ENCODE data around the gene CRHR2. TPM values are rescaled to one million over a fixed set of nuclear protein-coding genes. Genes with fewer than 3 reads are reported as not detected.

CRHR2 gene
- total RNA-seq, 2 donors from 2014 or later, result 0.17 TPM; not detected in 1

- Histone ChIP-seq H3K4me1 (replicated peaks) (no peaks in the 10 kb centered on the region), H3K36me3 (no peaks in the 10 kb centered on the region), H3K27me3 (replicated peaks; ENCODE audit: insufficient read depth) (no peaks in the 10 kb centered on the region), H3K9me3 (no peaks in the 10 kb centered on the region), H3K4me3 (no peak overlapping the region), H3K27ac (no peak overlapping the region)
- intact Hi-C loops (cut with DNase I), result no loop called here
- 85% methylated on average over 4 of the region's 4 CpGs for WGBS
- no peak for DNase-seq (ENCODE audit: low spot score)
- TF ChIP-seq POLR2A (IDR thresholded peaks at IDR 0.05), result no peak
- TF ChIP-seq, protein P1, sequence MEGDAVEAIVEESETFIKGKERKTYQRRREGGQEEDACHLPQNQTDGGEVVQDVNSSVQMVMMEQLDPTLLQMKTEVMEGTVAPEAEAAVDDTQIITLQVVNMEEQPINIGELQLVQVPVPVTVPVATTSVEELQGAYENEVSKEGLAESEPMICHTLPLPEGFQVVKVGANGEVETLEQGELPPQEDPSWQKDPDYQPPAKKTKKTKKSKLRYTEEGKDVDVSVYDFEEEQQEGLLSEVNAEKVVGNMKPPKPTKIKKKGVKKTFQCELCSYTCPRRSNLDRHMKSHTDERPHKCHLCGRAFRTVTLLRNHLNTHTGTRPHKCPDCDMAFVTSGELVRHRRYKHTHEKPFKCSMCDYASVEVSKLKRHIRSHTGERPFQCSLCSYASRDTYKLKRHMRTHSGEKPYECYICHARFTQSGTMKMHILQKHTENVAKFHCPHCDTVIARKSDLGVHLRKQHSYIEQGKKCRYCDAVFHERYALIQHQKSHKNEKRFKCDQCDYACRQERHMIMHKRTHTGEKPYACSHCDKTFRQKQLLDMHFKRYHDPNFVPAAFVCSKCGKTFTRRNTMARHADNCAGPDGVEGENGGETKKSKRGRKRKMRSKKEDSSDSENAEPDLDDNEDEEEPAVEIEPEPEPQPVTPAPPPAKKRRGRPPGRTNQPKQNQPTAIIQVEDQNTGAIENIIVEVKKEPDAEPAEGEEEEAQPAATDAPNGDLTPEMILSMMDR (IDR thresholded peaks at IDR 0.05), result no peak
- no peak for TF ChIP-seq POLR2AphosphoS5 (IDR thresholded peaks at IDR 0.05)
Observed at GRCh38 chr7:30708412-30708811, 26.2 kb upstream of the CRHR2 start.

DNA sequence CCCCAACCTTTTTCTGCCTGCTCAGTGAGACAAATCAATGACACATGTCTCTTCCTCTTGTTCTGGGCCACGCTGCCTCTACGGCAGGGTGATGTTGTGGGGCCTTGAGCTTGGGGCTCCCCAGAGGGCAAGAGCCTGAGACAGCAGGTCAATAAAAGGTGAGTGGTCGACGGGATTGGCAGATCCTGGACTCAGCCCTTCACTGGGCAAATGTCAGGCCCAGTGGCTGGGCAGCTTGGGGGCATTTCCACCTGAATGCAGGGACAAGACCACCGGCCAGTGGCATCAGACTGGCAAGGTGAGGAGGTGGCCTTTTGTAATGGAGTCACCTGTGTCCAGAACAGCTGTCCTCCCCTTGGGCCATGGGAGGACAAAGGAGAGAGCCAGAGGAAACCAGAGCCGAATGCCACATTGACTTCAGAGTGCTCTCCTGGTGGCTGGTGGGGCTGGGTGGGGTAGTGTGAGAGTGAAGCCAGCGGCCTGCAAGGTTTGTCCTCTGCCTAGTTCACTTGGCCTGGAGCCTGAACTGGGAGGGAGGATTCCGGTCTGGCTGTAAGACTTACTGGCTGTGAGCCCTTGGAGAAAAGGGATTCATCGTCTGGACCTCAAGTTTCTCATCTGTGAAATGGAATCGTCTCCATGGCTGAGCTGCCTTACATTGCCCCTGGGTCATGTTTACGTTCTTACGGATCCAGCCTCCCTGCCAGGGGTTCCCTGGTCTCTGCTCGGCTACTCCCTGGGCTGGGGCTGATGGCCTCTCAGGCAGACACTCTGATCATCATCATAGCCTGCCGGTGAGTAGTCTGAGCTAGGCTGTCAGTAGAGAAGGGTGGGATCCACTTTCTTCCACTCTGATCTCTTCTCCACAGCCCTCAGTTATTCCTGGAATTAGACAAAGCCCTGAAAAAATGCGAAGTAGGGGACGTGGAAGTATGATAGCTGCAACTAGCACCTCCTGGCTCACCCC lies 25.4 kb upstream of the CRHR2 start:
- intact Hi-C loops (cut with DNase I), result no loop called here
- Histone ChIP-seq H3K27ac (no peak overlapping the region), H3K9me3 (no peaks in the 10 kb centered on the region), H3K4me3 (no peak overlapping the region), H3K36me3 (no peaks in the 10 kb centered on the region), H3K27me3 (replicated peaks; ENCODE audit: insufficient read depth) (no peaks in the 10 kb centered on the region), H3K4me1 (replicated peaks) (no peaks in the 10 kb centered on the region)
- DNase-seq (ENCODE audit: low spot score), result no peak
- no peak for TF ChIP-seq POLR2A (IDR thresholded peaks at IDR 0.05)
- TF ChIP-seq, protein P1 (IDR thresholded peaks at IDR 0.05), result no peak
- no peak for TF ChIP-seq POLR2AphosphoS5 (IDR thresholded peaks at IDR 0.05)
- WGBS, result 73% methylated on average over 16 of the region's 16 CpGs

DNA sequence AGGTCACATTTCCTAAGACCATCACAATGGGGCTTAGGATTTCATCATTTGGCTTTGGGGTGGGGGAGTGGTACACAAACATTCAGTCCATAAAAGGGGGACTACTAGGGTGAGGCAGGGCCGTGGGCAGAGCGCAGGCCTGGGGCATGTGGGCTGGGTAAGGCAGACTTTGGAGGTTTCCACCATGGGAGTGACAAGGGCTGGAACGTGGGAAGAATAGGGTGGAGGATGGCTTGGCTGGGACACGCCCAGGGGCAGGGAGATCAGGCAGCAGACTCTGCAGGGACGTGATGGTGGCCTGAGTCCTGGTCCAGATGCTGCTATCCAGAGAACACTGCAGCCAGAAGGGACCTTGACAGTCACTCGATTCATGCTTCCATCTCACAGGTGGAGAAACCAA lies 24.7 kb upstream of the CRHR2 start:
- WGBS, result 84% methylated on average over 6 of the region's 6 CpGs
- Histone ChIP-seq H3K4me1 (replicated peaks) (no peaks in the 10 kb centered on the region), H3K9me3 (no peaks in the 10 kb centered on the region), H3K27me3 (replicated peaks; ENCODE audit: insufficient read depth) (no peaks in the 10 kb centered on the region), H3K36me3 (no peaks in the 10 kb centered on the region), H3K4me3 (no peak overlapping the region), H3K27ac (no peak overlapping the region)
- no peak for DNase-seq (ENCODE audit: low spot score)
- intact Hi-C loops (cut with DNase I), result no loop called here
- TF ChIP-seq, protein P1 (IDR thresholded peaks at IDR 0.05), result no peak
- TF ChIP-seq POLR2A (IDR thresholded peaks at IDR 0.05) (no peak), POLR2AphosphoS5 (IDR thresholded peaks at IDR 0.05) (no peak)

DNA sequence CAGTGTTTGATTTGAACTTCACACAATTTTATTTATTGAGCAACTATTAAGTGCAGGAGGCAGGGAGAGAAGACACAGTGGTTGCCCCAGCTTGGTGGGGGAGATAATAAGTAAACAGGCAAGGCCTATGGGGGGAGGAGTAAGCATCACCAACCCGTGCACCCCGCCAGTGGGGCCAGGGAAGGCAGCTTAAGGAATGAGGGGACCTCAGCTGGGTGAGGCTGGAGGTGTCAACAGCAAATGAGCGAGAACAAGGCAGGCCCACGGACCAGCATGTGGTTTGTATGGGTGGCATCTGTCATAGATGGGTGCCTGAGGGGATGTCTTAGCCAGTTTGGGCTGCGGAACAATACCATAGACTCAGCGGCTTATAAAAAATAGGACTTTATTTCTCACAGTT lies 24.1 kb upstream of the CRHR2 start:
- WGBS, result 90% methylated on average over 6 of the region's 6 CpGs
- Histone ChIP-seq H3K36me3 (no peaks in the 10 kb centered on the region), H3K27ac (no peak overlapping the region), H3K27me3 (replicated peaks; ENCODE audit: insufficient read depth) (no peaks in the 10 kb centered on the region), H3K4me3 (no peak overlapping the region), H3K9me3 (no peaks in the 10 kb centered on the region), H3K4me1 (replicated peaks) (no peaks in the 10 kb centered on the region)
- intact Hi-C loops (cut with DNase I), result no loop called here
- DNase-seq (ENCODE audit: low spot score), result no peak
- TF ChIP-seq POLR2AphosphoS5 (IDR thresholded peaks at IDR 0.05), result no peak
- TF ChIP-seq, protein P1 (IDR thresholded peaks at IDR 0.05), result no peak
- TF ChIP-seq POLR2A (IDR thresholded peaks at IDR 0.05), result no peak

- no peak overlapping the region for H3K4me3 ChIP-seq
- DNase-seq (ENCODE audit: low spot score), result no peak
- no peaks in the 10 kb centered on the region for H3K9me3 ChIP-seq
- no peaks in the 10 kb centered on the region for H3K27me3 ChIP-seq (replicated peaks; ENCODE audit: insufficient read depth)
- WGBS, result 84% methylated on average over 13 of the region's 13 CpGs
- no peaks in the 10 kb centered on the region for H3K4me1 ChIP-seq (replicated peaks)
- TF ChIP-seq, protein P1 (IDR thresholded peaks at IDR 0.05), result no peak
- no peak for TF ChIP-seq POLR2AphosphoS5 (IDR thresholded peaks at IDR 0.05)
- H3K36me3 ChIP-seq, result no peaks in the 10 kb centered on the region
- no peak overlapping the region for H3K27ac ChIP-seq
- intact Hi-C loops (cut with DNase I), result no loop called here
Observed at GRCh38 chr7:30705596-30705995, 23.3 kb upstream of the CRHR2 start.
